IMR-90 (cell line): ENCODE results near the gene ARID4B.

Experiments used
- BHLHE40 ChIP-seq: fragments of 150-350 bp; IDR thresholded peaks from 2 replicates; pipeline ENCODE4 v1.6.1; 2016; ENCODE audit warnings: mild to moderate bottlenecking, low read depth, low read length
- MAZ ChIP-seq: IDR thresholded peaks from 2 replicates; pipeline ENCODE4 v1.6.1; 2012; ENCODE audit warnings: low read depth, mild to moderate bottlenecking, low read length, improper control_type of control experiment, moderate library complexity, borderline replicate concordance
- TF ChIP-seq, protein P1 (sequence below): conservative IDR thresholded peaks from 2 replicates; pipeline ENCODE4 v1.5.1; 2012; ENCODE audit warnings: mild to moderate bottlenecking, low read depth, low read length, improper control_type of control experiment
- TF ChIP-seq, protein P2 (sequence below): fragments of 150-350 bp; IDR thresholded peaks from 2 replicates; pipeline ENCODE4 v1.6.1; 2017; ENCODE audit warnings: mild to moderate bottlenecking, antibody characterized with exemption, low read length, low read depth

DNA sequence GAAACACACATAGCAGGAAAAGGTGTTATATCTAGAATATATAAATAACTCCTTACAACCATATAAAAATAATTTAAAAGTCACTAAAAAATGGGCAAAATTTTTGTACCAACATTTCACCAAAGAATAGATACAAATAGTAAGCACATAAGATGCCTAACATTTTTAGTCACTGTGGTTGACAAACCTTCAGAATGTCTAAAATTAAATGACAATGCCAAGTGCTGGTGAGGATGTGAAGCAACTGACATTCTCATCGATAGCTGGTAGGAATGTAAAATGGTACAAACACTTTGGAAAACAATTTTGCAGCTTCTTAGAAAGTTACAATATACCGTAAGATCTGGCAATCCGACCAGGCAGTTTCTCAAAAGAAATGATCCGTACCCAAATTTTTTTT is 185.0 kb downstream of the ARID4B start:
- TF ChIP-seq, protein P1, sequence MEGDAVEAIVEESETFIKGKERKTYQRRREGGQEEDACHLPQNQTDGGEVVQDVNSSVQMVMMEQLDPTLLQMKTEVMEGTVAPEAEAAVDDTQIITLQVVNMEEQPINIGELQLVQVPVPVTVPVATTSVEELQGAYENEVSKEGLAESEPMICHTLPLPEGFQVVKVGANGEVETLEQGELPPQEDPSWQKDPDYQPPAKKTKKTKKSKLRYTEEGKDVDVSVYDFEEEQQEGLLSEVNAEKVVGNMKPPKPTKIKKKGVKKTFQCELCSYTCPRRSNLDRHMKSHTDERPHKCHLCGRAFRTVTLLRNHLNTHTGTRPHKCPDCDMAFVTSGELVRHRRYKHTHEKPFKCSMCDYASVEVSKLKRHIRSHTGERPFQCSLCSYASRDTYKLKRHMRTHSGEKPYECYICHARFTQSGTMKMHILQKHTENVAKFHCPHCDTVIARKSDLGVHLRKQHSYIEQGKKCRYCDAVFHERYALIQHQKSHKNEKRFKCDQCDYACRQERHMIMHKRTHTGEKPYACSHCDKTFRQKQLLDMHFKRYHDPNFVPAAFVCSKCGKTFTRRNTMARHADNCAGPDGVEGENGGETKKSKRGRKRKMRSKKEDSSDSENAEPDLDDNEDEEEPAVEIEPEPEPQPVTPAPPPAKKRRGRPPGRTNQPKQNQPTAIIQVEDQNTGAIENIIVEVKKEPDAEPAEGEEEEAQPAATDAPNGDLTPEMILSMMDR: no peak
- no peak for TF ChIP-seq MAZ
- TF ChIP-seq, protein P2, sequence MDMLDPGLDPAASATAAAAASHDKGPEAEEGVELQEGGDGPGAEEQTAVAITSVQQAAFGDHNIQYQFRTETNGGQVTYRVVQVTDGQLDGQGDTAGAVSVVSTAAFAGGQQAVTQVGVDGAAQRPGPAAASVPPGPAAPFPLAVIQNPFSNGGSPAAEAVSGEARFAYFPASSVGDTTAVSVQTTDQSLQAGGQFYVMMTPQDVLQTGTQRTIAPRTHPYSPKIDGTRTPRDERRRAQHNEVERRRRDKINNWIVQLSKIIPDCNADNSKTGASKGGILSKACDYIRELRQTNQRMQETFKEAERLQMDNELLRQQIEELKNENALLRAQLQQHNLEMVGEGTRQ: no peak
- no peak for TF ChIP-seq BHLHE40
